ENCODE results near the gene SLC26A11.

GRCh38 chr17:80274871-80275449 is 54.7 kb downstream of the SLC26A11 start:
- TF ChIP-seq CTCF (IDR thresholded peaks at IDR 0.05; ENCODE audit: insufficient read depth, low read depth, low read length) = no peak
- TF ChIP-seq EZH2 (IDR thresholded peaks at IDR 0.05; ENCODE audit: insufficient read depth, low read length) = no peak
